GM18526 (cell line): Measurements from ENCODE around the gene ARIH1.

ENCODE experiments used
- POLR2A ChIP-seq: IDR thresholded peaks from 3 replicates; pipeline ENCODE4 v1.6.1; 2011; ENCODE audit not compliant: insufficient read length; ENCODE audit errors: extremely low read depth

Gene ARIH1

DNA sequence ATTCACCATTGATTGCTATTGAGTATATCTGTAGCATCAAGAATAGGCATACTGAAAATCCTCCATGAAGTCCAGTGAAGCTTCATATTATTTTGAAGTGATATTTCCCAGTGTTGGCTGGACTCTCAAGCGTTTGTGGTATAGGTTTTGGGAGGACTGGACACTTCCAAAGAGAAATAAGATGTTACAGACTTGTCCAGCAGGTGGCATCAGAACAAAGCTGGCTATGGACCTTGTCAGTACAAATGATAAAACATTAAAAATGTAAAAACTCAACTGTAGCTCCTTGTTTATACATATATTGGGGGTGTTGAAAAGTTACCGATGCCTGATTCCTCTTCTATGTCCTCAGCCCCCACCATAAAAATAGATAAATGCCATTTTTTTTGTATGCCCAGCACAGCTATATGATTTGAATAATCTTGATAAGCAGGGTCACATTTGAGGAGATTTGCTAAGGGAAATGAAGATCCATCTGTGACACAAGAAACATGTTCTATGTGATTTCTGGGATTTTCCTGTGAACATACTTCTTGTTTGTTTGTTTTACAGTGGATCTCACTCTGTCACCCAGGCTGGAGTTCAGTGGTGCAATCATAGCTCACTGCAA lies 125.8 kb downstream of the ARIH1 start:
- no peak for TF ChIP-seq POLR2A

DNA sequence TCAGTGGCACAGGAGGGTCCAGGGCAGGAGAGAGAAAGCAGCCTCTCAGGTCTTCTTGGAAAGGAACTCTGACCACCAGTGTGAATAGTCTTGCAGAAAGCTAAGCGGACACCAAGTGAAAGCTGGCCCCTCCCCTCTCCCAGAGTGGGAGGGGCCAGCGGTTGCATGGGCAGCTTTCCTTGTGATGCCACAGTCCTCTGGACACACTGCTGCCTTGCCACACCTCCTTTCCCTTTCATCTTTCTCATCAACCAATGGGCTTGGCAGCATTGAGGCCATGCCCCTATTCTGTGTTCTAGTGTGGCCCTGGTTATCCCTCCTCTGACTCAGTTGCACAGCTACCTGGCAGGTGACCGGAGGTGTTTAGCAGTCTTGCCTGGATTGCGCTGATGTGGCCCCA lies 130.7 kb downstream of the ARIH1 start:
- TF ChIP-seq POLR2A, result no peak

DNA sequence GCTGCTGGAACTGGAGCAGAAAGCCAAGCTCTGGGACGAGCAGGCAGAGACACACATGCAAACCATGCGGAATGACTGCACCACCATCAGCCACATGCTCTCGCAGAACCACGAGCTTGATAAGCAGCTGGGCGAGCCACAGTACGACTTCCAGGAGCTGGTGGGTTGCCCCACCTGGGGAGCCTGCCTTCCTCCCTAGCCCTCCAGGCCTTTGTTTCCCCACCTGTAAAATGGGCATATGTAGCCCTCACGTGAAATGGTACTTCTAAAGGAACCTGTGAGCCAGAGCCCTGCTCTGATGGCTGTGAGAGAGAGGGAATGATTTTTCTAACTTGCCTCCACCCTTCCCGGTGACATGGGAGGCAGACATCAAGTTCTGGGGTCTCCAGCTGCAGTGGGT lies 135.7 kb downstream of the ARIH1 start:
- no peak for TF ChIP-seq POLR2A

DNA sequence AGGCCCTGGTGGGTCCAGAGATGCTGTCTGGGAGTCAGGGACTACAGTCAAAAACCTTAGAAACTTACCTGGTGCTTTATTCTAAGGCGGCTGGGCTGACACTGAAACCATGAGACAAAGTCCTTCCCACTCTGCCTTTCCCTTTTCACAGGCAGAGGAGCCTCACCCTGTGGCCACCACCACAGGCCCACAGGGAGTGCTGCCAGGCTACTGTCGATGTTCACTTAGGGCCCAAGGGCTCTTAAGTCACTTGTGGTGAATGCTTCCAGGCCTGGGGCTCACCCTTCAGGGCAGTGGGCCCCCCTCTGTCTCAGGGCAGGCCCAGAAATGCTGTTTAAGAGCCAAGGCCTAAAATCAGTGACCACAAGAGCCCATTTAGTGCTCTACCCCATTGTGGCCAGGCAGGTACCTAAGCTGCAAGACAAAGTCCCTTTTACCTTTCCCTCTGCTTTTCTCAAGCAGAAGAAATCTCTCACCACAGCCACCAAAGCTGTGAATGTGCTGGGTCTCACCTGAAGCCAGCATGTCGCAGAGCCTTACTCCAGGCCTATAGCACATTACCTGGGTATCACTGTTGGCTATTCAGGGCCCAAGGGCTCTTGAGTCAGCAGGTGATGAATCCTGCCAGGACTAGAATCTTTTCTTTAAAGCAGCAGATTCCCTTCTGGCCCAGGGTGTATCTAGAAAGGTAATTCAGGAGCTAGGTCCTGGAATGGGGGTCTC lies 140.8 kb downstream of the ARIH1 start:
- TF ChIP-seq POLR2A, result no peak

DNA sequence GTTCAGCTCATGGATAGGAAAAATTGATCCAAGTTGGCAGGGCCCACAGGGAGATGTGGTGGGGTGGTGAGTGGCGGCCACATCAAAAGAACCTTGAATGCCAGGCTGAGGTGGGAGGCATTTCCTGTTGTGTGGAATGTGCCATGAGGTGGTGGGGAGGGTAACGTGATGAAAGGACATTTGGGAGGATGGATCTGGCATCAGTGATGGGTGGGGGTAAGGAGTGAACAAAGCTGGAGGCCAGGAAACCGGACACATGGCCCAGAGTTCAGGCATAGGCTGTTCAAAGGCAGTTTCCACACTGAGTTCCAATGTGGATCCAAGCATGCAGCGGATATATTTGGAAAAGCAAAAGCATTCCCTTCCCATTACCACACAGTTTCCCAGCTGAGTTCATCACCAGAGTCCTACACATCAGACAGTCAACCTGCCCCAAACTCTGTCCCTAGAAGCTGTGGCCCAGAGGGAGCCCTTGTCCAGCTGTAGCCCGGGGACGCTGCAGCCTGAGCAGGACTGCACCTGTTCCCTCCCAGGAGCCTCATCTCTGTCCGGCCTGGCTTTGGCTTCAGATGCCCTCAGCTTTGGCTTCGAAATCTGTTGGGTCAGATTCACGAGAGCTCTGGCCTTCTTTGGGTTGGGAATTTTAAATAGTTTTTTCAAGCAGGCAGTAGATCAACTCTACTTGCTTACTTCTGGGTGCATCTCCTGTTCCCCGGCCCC lies 142.5 kb downstream of the ARIH1 start:
- no peak for TF ChIP-seq POLR2A
